Activated T-helper 17 cell treated with anti-CD3 and anti-CD28 coated beads, Interleukin-2, amount 50 U/mL, for 72 hours (primary cell): Measurements from ENCODE around the gene CFAP97D2. TPM values are rescaled to one million over a fixed set of nuclear protein-coding genes. Genes with fewer than 3 reads are reported as not detected.
"Not testable (repeated sequence)": the region's sequence is repeated elsewhere in the genome, so short reads cannot be mapped to it uniquely, and the experiment has no call there.

Experiments used
- ATAC-seq: fragments of 150-1000 bp; cut with Tn5 transposase; replicated peaks from 2 replicates; pipeline ENCODE4 v1.10.0; 2021; ENCODE audit warnings: mild to moderate bottlenecking, moderate library complexity
- H3K27ac Mint-ChIP-seq: one replicate; pipeline ENCODE4 v1.8.0; 2022; ENCODE audit warnings: mixed read lengths
- H3K27me3 Mint-ChIP-seq: one replicate; pipeline ENCODE4 v1.8.0; 2022; ENCODE audit warnings: mixed read lengths
- H3K36me3 Mint-ChIP-seq: one replicate; pipeline ENCODE4 v1.8.0; 2022; ENCODE audit warnings: low read depth, mild to moderate bottlenecking, mixed read lengths
- H3K4me1 Mint-ChIP-seq: one replicate; pipeline ENCODE4 v1.8.0; 2022; ENCODE audit warnings: mixed read lengths
- H3K4me3 Mint-ChIP-seq: one replicate; pipeline ENCODE4 v1.8.0; 2022; ENCODE audit warnings: mild to moderate bottlenecking, mixed read lengths
- H3K9me3 Mint-ChIP-seq: one replicate; pipeline ENCODE4 v1.8.0; 2022; ENCODE audit warnings: mixed read lengths
- total RNA-seq, 2 donors: library from RNA; stranded (reverse); gene quantifications; one replicate each; pipeline ENCODE4 v1.2.3, GENCODE V29; 2022

Gene CFAP97D2
- total RNA-seq, 2 donors from 2014 or later, result not detected

GRCh38 chr13:114161028-114161556, 18.0 kb upstream of the CFAP97D2 start:
- Mint-ChIP-seq H3K36me3 (no peaks in the 10 kb centered on the region), H3K4me1 (peaks cover 36% of the 10 kb centered on the region), H3K9me3 (no peaks in the 10 kb centered on the region), H3K27ac (peak overlapping the region; percentile 84), H3K27me3 (no peaks in the 10 kb centered on the region), H3K4me3 (peak overlapping the region; percentile 77)
- peak; percentile 79 for ATAC-seq

GRCh38 chr13:114161644-114162532, 17.2 kb upstream of the CFAP97D2 start:
- peak; percentile 65 for ATAC-seq
- Mint-ChIP-seq H3K4me1 (peaks cover 29% of the 10 kb centered on the region), H3K36me3 (no peaks in the 10 kb centered on the region), H3K27ac (peak overlapping the region; percentile 84), H3K4me3 (peak overlapping the region; percentile 77), H3K27me3 (no peaks in the 10 kb centered on the region), H3K9me3 (no peaks in the 10 kb centered on the region)

GRCh38 chr13:114162533-114162922, 16.5 kb upstream of the CFAP97D2 start:
- no peaks in the 10 kb centered on the region for H3K36me3 Mint-ChIP-seq
- H3K4me1 Mint-ChIP-seq, result peaks cover 34% of the 10 kb centered on the region
- H3K27me3 Mint-ChIP-seq, result no peaks in the 10 kb centered on the region
- H3K9me3 Mint-ChIP-seq, result no peaks in the 10 kb centered on the region
- H3K4me3 Mint-ChIP-seq, result peak overlapping the region; percentile 77
- ATAC-seq, result no peak
- H3K27ac Mint-ChIP-seq, result peak overlapping the region; percentile 84

- Mint-ChIP-seq H3K4me1 (peaks cover 29% of the 10 kb centered on the region), H3K4me3 (no peak overlapping the region), H3K9me3 (peaks cover 3% of the 10 kb centered on the region), H3K27me3 (no peaks in the 10 kb centered on the region), H3K27ac (no peak overlapping the region), H3K36me3 (no peaks in the 10 kb centered on the region)
- ATAC-seq, result no peak
Observed at GRCh38 chr13:114164053-114164452, 15.0 kb upstream of the CFAP97D2 start.

GRCh38 chr13:114164681-114165429, 14.2 kb upstream of the CFAP97D2 start:
- H3K9me3 Mint-ChIP-seq, result peaks cover 4% of the 10 kb centered on the region
- ATAC-seq, result no peak
- H3K4me1 Mint-ChIP-seq, result peaks cover 29% of the 10 kb centered on the region
- H3K36me3 Mint-ChIP-seq, result no peaks in the 10 kb centered on the region
- H3K27me3 Mint-ChIP-seq, result no peaks in the 10 kb centered on the region
- no peak overlapping the region for H3K27ac Mint-ChIP-seq
- no peak overlapping the region for H3K4me3 Mint-ChIP-seq

- Mint-ChIP-seq H3K27ac (no peak overlapping the region), H3K27me3 (no peaks in the 10 kb centered on the region), H3K4me3 (no peak overlapping the region), H3K9me3 (peaks cover 4% of the 10 kb centered on the region), H3K36me3 (no peaks in the 10 kb centered on the region), H3K4me1 (peaks cover 21% of the 10 kb centered on the region)
- ATAC-seq, result no peak
Observed at GRCh38 chr13:114166381-114167131, 12.5 kb upstream of the CFAP97D2 start.

- H3K36me3 Mint-ChIP-seq, result no peaks in the 10 kb centered on the region
- no peak for ATAC-seq
- H3K27me3 Mint-ChIP-seq, result no peaks in the 10 kb centered on the region
- peaks cover 12% of the 10 kb centered on the region for H3K4me1 Mint-ChIP-seq
- H3K9me3 Mint-ChIP-seq, result peaks cover 4% of the 10 kb centered on the region
- no peak overlapping the region for H3K27ac Mint-ChIP-seq
- no peak overlapping the region for H3K4me3 Mint-ChIP-seq
Observed at GRCh38 chr13:114167426-114167825, 11.6 kb upstream of the CFAP97D2 start.

- no peak for ATAC-seq
- Mint-ChIP-seq H3K9me3 (peaks cover 4% of the 10 kb centered on the region), H3K4me3 (no peak overlapping the region), H3K27me3 (no peaks in the 10 kb centered on the region), H3K27ac (no peak overlapping the region), H3K36me3 (no peaks in the 10 kb centered on the region), H3K4me1 (peaks cover 11% of the 10 kb centered on the region)
Observed at GRCh38 chr13:114167885-114168284, 11.2 kb upstream of the CFAP97D2 start.

- no peak for ATAC-seq
- Mint-ChIP-seq H3K4me3 (no peak overlapping the region), H3K27ac (no peak overlapping the region), H3K36me3 (no peaks in the 10 kb centered on the region), H3K9me3 (peaks cover 11% of the 10 kb centered on the region), H3K27me3 (no peaks in the 10 kb centered on the region), H3K4me1 (peaks cover 5% of the 10 kb centered on the region)
Observed at GRCh38 chr13:114173272-114173671, 5.8 kb upstream of the CFAP97D2 start.

- H3K4me3 Mint-ChIP-seq, result no peak overlapping the region
- no peaks in the 10 kb centered on the region for H3K36me3 Mint-ChIP-seq
- H3K9me3 Mint-ChIP-seq, result peaks cover 10% of the 10 kb centered on the region
- no peak overlapping the region for H3K27ac Mint-ChIP-seq
- H3K27me3 Mint-ChIP-seq, result no peaks in the 10 kb centered on the region
- ATAC-seq, result peak; percentile 38
- H3K4me1 Mint-ChIP-seq, result peaks cover 5% of the 10 kb centered on the region
Observed at GRCh38 chr13:114173745-114174144, 5.3 kb upstream of the CFAP97D2 start.

GRCh38 chr13:114174529-114174961, 4.5 kb upstream of the CFAP97D2 start:
- Mint-ChIP-seq H3K4me3 (no peak overlapping the region), H3K36me3 (no peaks in the 10 kb centered on the region), H3K9me3 (peaks cover 7% of the 10 kb centered on the region), H3K4me1 (peaks cover 5% of the 10 kb centered on the region), H3K27ac (no peak overlapping the region), H3K27me3 (no peaks in the 10 kb centered on the region)
- no peak for ATAC-seq

- H3K9me3 Mint-ChIP-seq, H3K36me3 Mint-ChIP-seq, H3K27me3 Mint-ChIP-seq, ATAC-seq, H3K4me1 Mint-ChIP-seq, H3K27ac Mint-ChIP-seq, H3K4me3 Mint-ChIP-seq: not testable (repeated sequence)
Observed at GRCh38 chr13:114176359-114176902, 2.6 kb upstream of the CFAP97D2 start.

GRCh38 chr13:114177245-114178010, 1.6 kb upstream of the CFAP97D2 start:
- H3K9me3 Mint-ChIP-seq, result peaks cover 7% of the 10 kb centered on the region
- peaks cover 5% of the 10 kb centered on the region for H3K4me1 Mint-ChIP-seq
- no peak overlapping the region for H3K27ac Mint-ChIP-seq
- no peaks in the 10 kb centered on the region for H3K36me3 Mint-ChIP-seq
- H3K4me3 Mint-ChIP-seq, result no peak overlapping the region
- ATAC-seq, result no peak
- H3K27me3 Mint-ChIP-seq, result no peaks in the 10 kb centered on the region
